GM12891 (cell line): ENCODE results near the gene GLOD4.

Experiments used
- PAX5 ChIP-seq: IDR thresholded peaks from 2 replicates; pipeline ENCODE4 v1.6.1; 2011; ENCODE audit warnings: low read length, moderate library complexity, mild to moderate bottlenecking; ENCODE audit not compliant: insufficient read depth, severe bottlenecking
- POLR2A ChIP-seq: IDR thresholded peaks from 2 replicates; pipeline ENCODE4 v1.6.1; 2011; ENCODE audit warnings: low read depth, low read length, control low read depth
- POLR2AphosphoS5 ChIP-seq: IDR thresholded peaks from 2 replicates; pipeline ENCODE4 v1.6.1; 2011; ENCODE audit warnings: low read depth, low read length, control low read depth
- POU2F2 ChIP-seq: IDR thresholded peaks from 2 replicates; pipeline ENCODE4 v1.6.1; 2011; ENCODE audit warnings: low read depth, mild to moderate bottlenecking, control low read depth, low read length, moderate library complexity
- SPI1 ChIP-seq: IDR thresholded peaks from 2 replicates; pipeline ENCODE4 v1.6.1; 2011; ENCODE audit warnings: low read depth, low read length, control low read depth
- TAF1 ChIP-seq: IDR thresholded peaks from 2 replicates; pipeline ENCODE4 v1.6.1; 2011; ENCODE audit warnings: low read depth, low read length, control low read depth

- no peak for TF ChIP-seq POLR2A
- TF ChIP-seq POLR2AphosphoS5, result no peak
- no peak for TF ChIP-seq TAF1
- TF ChIP-seq POU2F2, result no peak
- TF ChIP-seq SPI1, result no peak
- no peak for TF ChIP-seq PAX5
Measured at GRCh38 chr17:750431-751037, 31.5 kb downstream of the GLOD4 start.
